A549 (cell line): ENCODE data around the gene LRRC36. TPM values are rescaled to one million over a fixed set of nuclear protein-coding genes. Genes with fewer than 3 reads are reported as not detected.

ENCODE experiments used
- ATAC-seq, 2 experiments: fragments of 200-7000 bp in 1 of 2; fragments of >200 bp in 1 of 2; cut with Nextera tagmentation in 1 of 2; cut with Tn5 transposase in 1 of 2; 3 replicates each; pipeline versions ENCODE4 v1.8.0 to v1.9.1; 2018 to 2020; ENCODE audit warnings: mild to moderate bottlenecking in 1 of 2, moderate library complexity in 1 of 2
- CTCF ChIA-PET: fragments of 300-600 bp; sonication (Branson Sonifier 250); formaldehyde crosslinking; extraction: SDS; loops from one replicate; lab custom pipeline; 2021; ENCODE audit warnings: antibody characterized with exemption, inconsistent platforms; lab: Yijun Ruan, JAX
- POLR2A ChIA-PET: fragments of 350-600 bp; formaldehyde crosslinking; extraction: SDS; loops from one replicate; lab custom pipeline; 2021; ENCODE audit warnings: antibody characterized with exemption, inconsistent platforms; lab: Yijun Ruan, JAX
- DNase-seq, 2 experiments: peaks; one replicate each; pipeline versions ENCODE4 v3.0.0 to v3.0.0-alpha.2; 2011 to 2016; ENCODE audit warnings: low read depth in 1 of 2, low spot score in 1 of 2
- FAIRE-seq: peaks from 2 replicates; lab custom pipeline; 2011; peaks lifted over from hg19 to GRCh38; lab: Jason Lieb, UNC
- H3K27ac ChIP-seq, 2 experiments: fragments of >200 bp; sonication (Bioruptor Twin); formaldehyde crosslinking; 3 replicates each; pipeline ENCODE4 v1.5.1; 2016 to 2017
- H3K4me1 ChIP-seq: fragments of >200 bp; sonication (Bioruptor Twin); formaldehyde crosslinking; 3 replicates; pipeline ENCODE4 v1.6.1; 2016
- H3K4me2 ChIP-seq: fragments of >200 bp; sonication (Bioruptor Twin); formaldehyde crosslinking; 3 replicates; pipeline ENCODE4 v1.6.1; 2016
- H3K4me3 ChIP-seq: fragments of >200 bp; sonication (Bioruptor Twin); formaldehyde crosslinking; 3 replicates; pipeline ENCODE4 v1.5.1; 2016
- H3K9me3 ChIP-seq: fragments of >200 bp; sonication (Bioruptor Twin); formaldehyde crosslinking; 3 replicates; pipeline ENCODE4 v1.6.1; 2016
- BHLHE40 ChIP-seq: IDR thresholded peaks from 2 replicates; pipeline ENCODE4 v1.6.1; 2012; ENCODE audit warnings: low read depth, low read length, inconsistent platforms
- CBX8 ChIP-seq: fragments of 200-600 bp; sonication (generic); IDR thresholded peaks from 2 replicates; pipeline ENCODE4 v1.6.1; 2016
- CHD2 ChIP-seq: fragments of 150-350 bp; IDR thresholded peaks from 2 replicates; pipeline ENCODE4 v1.6.1; 2014; ENCODE audit warnings: low read length; ENCODE audit not compliant: partially characterized antibody
- CTCF ChIP-seq: fragments of >200 bp; sonication (Bioruptor Twin); formaldehyde crosslinking; IDR thresholded peaks from 3 replicates; pipeline ENCODE4 v1.5.1; 2016
- E2F6 ChIP-seq: IDR thresholded peaks from 2 replicates; pipeline ENCODE4 v1.6.1; 2012; ENCODE audit warnings: low read depth, borderline replicate concordance
- EHF ChIP-seq: fragments of 250-450 bp; sonication (Bioruptor Pico); IDR thresholded peaks from 2 replicates; pipeline ENCODE4 v1.5.0; 2020; ENCODE audit warnings: mild to moderate bottlenecking
- EHMT2 ChIP-seq: fragments of 200-600 bp; sonication (generic); IDR thresholded peaks from 2 replicates; pipeline ENCODE4 v1.6.1; 2016; ENCODE audit warnings: antibody characterized with exemption, low read depth, mild to moderate bottlenecking, moderate library complexity
- ELK1 ChIP-seq: fragments of 150-350 bp; IDR thresholded peaks from 2 replicates; pipeline ENCODE4 v1.6.1; 2014; ENCODE audit warnings: low read depth, mild to moderate bottlenecking, low read length
- EP300 ChIP-seq, 2 experiments: fragments of >200 bp; sonication (Bioruptor Twin); formaldehyde crosslinking; IDR thresholded peaks; 2 replicates in 1 of 2; 3 replicates in 1 of 2; pipeline ENCODE4 v1.6.1; 2016 to 2017
- ESRRA ChIP-seq: fragments of 150-350 bp; IDR thresholded peaks from 2 replicates; pipeline ENCODE4 v1.6.1; 2014; ENCODE audit warnings: mild to moderate bottlenecking, low read length, borderline replicate concordance
- FOXS1 ChIP-seq: fragments of 250-450 bp; sonication (Bioruptor Pico); IDR thresholded peaks from 2 replicates; pipeline ENCODE4 v1.5.0; 2020; ENCODE audit warnings: mild to moderate bottlenecking, moderate library complexity
- HDAC2 ChIP-seq: fragments of 200-600 bp; sonication (generic); IDR thresholded peaks from 2 replicates; pipeline ENCODE4 v1.6.1; 2016
- HMGXB4 ChIP-seq: fragments of 250-450 bp; sonication (Bioruptor Pico); IDR thresholded peaks from 2 replicates; pipeline ENCODE4 v1.5.0; 2021; ENCODE audit warnings: mild to moderate bottlenecking, moderate library complexity, borderline replicate concordance
- HOXA7 ChIP-seq: fragments of 250-450 bp; sonication (Bioruptor Pico); IDR thresholded peaks from 2 replicates; pipeline ENCODE4 v1.5.0; 2020; ENCODE audit warnings: mild to moderate bottlenecking, moderate library complexity
- KDM5A ChIP-seq: fragments of 200-600 bp; sonication (generic); IDR thresholded peaks from 2 replicates; pipeline ENCODE4 v1.6.1; 2016; ENCODE audit warnings: antibody characterized with exemption, mild to moderate bottlenecking
- MAFK ChIP-seq: fragments of 450-650 bp; IDR thresholded peaks from 2 replicates; pipeline ENCODE4 v1.6.1; 2014; ENCODE audit not compliant: partially characterized antibody
- MAX ChIP-seq: IDR thresholded peaks from 2 replicates; pipeline ENCODE4 v1.6.1; 2012
- NR3C1 ChIP-seq: fragments of >200 bp; sonication (Bioruptor Twin); formaldehyde crosslinking; IDR thresholded peaks from 3 replicates; pipeline ENCODE4 v1.6.1; 2017
- PBX3 ChIP-seq: IDR thresholded peaks from 2 replicates; pipeline ENCODE4 v1.6.1; 2012
- POLR2A ChIP-seq: IDR thresholded peaks from 2 replicates; pipeline ENCODE4 v1.6.1; 2012; ENCODE audit warnings: mild to moderate bottlenecking, low read length
- RARB ChIP-seq: fragments of 250-450 bp; sonication (Bioruptor Pico); IDR thresholded peaks from 2 replicates; pipeline ENCODE4 v1.8.0; 2021; ENCODE audit warnings: mild to moderate bottlenecking, moderate library complexity
- SMC3 ChIP-seq: fragments of >200 bp; sonication (Bioruptor Twin); formaldehyde crosslinking; IDR thresholded peaks from 3 replicates; pipeline ENCODE4 v1.6.1; 2018; ENCODE audit warnings: inconsistent platforms
- TFCP2L1 ChIP-seq: fragments of 250-450 bp; sonication (Bioruptor Pico); IDR thresholded peaks from 2 replicates; pipeline ENCODE4 v1.5.0; 2021; ENCODE audit warnings: mild to moderate bottlenecking
- ZNF302 ChIP-seq: fragments of 250-450 bp; sonication (Bioruptor Pico); IDR thresholded peaks from 2 replicates; pipeline ENCODE4 v1.9.0; 2021; ENCODE audit warnings: inconsistent platforms, mild to moderate bottlenecking, moderate library complexity
- WGBS: methylation state at CpG from one replicate; pipeline ENCODE4 v1.1.6; 2017; ENCODE audit errors: missing lambda C conversion rate; 5-methylcytosine and 5-hydroxymethylcytosine counted together
- polyA plus RNA-seq, 4 experiments: library from polyadenylated mRNA; depleted of rRNA in 3 of 4; stranded (reverse); fragments of >200 nt; fragmentation: RNase III in 1 of 4; extraction: RNeasy Plus Mini Kit Qiagen cat#74134 plus additional on column Dnase treatment in 1 of 4; gene quantifications; 2 replicates in 3 of 4; 3 replicates in 1 of 4; pipeline ENCODE4 v1.2.3, GENCODE V29; 2011 to 2017

LRRC36 gene
- polyA plus RNA-seq, 2 of the 4 experiments (the other 2 are of a cell fraction): 0.48 to 0.57 TPM

GRCh38 chr16:67419502-67419901 is 92.9 kb downstream of the LRRC36 start:
- 88% methylated on average over 3 of the region's 3 CpGs for whole genome bisulfite sequencing
- no peak overlapping the region for H3K4me3 ChIP-seq
- POLR2A ChIA-PET: interaction anchor here (1.0 kb wide), 1 partner anchor 11 kb away, joined by 3 read pairs; the partner anchor contains the start of gene HSD11B2
- H3K27ac ChIP-seq: no peak overlapping the region
- no peak for DNase-seq
- no peak for TF ChIP-seq ELK1
- TF ChIP-seq EP300 (IDR thresholded peaks at IDR 0.05): no peak
- no peak for TF ChIP-seq MAX
- TF ChIP-seq MAFK: no peak
- TF ChIP-seq BHLHE40: no peak
- TF ChIP-seq NR3C1: no peak
- no peak for TF ChIP-seq KDM5A
- CTCF ChIA-PET: interaction anchor here (0.6 to 10.9 kb wide), 3 partner anchors 7 to 79 kb away, joined by 3 to 207 read pairs (median 52); no protein-coding TSS in a partner anchor
- no peak overlapping the region for H3K4me2 ChIP-seq
- no peak for FAIRE-seq
- peaks cover 8% of the 10 kb centered on the region; the same call in 2 of the 3 replicates for H3K4me1 ChIP-seq
- ATAC-seq: no peak
- no peaks in the 10 kb centered on the region for H3K9me3 ChIP-seq

GRCh38 chr16:67419931-67420330 is 93.3 kb downstream of the LRRC36 start:
- FAIRE-seq (no peak), DNase-seq (peak in 1 of 2 experiments; percentile 35), ATAC-seq (peak; percentile 12 to 51; a peak in 2 of 6 replicates)
- CTCF ChIA-PET: interaction anchor here (0.6 to 10.9 kb wide), 3 partner anchors 7 to 78 kb away, joined by 3 to 207 read pairs (median 52); no protein-coding TSS in a partner anchor
- no peak overlapping the region for H3K4me3 ChIP-seq
- no peak overlapping the region for H3K4me2 ChIP-seq
- peaks cover 8% of the 10 kb centered on the region; the same call in 2 of the 3 replicates for H3K4me1 ChIP-seq
- POLR2A ChIA-PET: interaction anchor here (1.0 kb wide), 1 partner anchor 11 kb away, joined by 3 read pairs; the partner anchor contains the start of gene HSD11B2
- TF ChIP-seq HOXA7 (CRISPR knock-in tag) (no peak), EHF (CRISPR knock-in tag) (no peak), BHLHE40 (no peak), CTCF (no peak), FOXS1 (CRISPR knock-in tag) (no peak), CHD2 (no peak), PBX3 (no peak), ZNF302 (no peak), TFCP2L1 (CRISPR knock-in tag) (no peak), E2F6 (no peak), EP300 (IDR thresholded peaks at IDR 0.05) (no peak), HDAC2 (no peak), CBX8 (no peak), ESRRA (no peak), HMGXB4 (no peak), POLR2A (no peak), EHMT2 (no peak), SMC3 (no peak), KDM5A (no peak), RARB (CRISPR knock-in tag) (no peak)
- WGBS: 66% methylated on average over 3 of the region's 3 CpGs
- H3K9me3 ChIP-seq: no peaks in the 10 kb centered on the region
- H3K27ac ChIP-seq: no peak overlapping the region
